Vagina (tissue), 2 donors: ENCODE measurements around the gene LIN28B.

ENCODE experiments used
- CTCF ChIP-seq, 3 experiments: fragments of 450-650 bp in 2 of 3; fragments of 200-600 bp in 1 of 3; sonication (generic) in 1 of 3; IDR thresholded peaks; one replicate each; pipeline ENCODE4 v1.5.1; 2017 to 2019; ENCODE audit warnings: antibody characterized with exemption in 3 of 3, mild to moderate bottlenecking in 2 of 3, moderate library complexity in 2 of 3
- POLR2AphosphoS5 ChIP-seq, 2 donors: sonication (generic); formaldehyde crosslinking; IDR thresholded peaks; one replicate each; pipeline ENCODE4 v1.9.0; 2017; ENCODE audit warnings: antibody characterized with exemption in 2 of 2, mild to moderate bottlenecking in 2 of 2, low read depth in 1 of 2; ENCODE audit not compliant: insufficient read depth in 1 of 2

GRCh38 chr6:105075210-105075609 is 118.3 kb downstream of the LIN28B start:
- no peak for TF ChIP-seq POLR2AphosphoS5 (IDR thresholded peaks at IDR 0.05; ENCODE audit: insufficient read depth in 1 of 2, low read depth in 1 of 2)
- no peak for TF ChIP-seq CTCF (IDR thresholded peaks at IDR 0.05)
